HL-60/S4 treated with phorbol 12-myristate 13-acetate at 8.2 ng/mL for 4 days and 3 days (cell line): ENCODE results near the gene TMEM72.

Source experiments
- in situ Hi-C: fragments of 300-500 bp; cut with MboI; formaldehyde crosslinking; loops from 2 replicates; pipeline ENCODE4 v1.15.0; 2022; ENCODE audit warnings: low sequenced_read_pairs

Gene TMEM72

DNA sequence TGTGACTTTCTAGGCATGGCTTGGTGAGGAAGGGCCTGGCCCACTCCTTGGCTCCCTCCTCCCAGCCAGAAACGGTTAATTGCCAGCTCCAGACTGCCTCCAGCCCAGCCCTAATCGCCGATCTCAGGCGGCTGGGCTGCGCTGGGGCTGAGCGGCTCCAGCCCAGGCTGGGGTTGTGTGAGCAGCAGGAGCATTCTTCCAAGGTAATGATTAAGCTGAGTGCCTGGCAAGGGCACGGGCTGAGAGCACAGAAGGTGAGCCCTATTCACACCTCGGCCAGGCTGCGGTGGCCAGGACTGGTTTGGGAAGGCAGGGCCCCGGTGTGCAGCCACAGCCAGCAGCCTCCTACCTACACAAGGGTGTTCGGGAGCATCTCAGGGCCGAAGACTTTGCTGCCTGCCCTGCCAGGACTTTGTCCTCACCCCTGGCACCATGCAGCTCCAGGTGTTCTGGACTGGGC is at the start of gene TMEM72:
TMEM72 (plus strand) TSS at position 257 of the 460 bp plus-strand sequence; CDS start at position 433, 176 bp downstream.
- in situ Hi-C loops: no loop called here

DNA sequence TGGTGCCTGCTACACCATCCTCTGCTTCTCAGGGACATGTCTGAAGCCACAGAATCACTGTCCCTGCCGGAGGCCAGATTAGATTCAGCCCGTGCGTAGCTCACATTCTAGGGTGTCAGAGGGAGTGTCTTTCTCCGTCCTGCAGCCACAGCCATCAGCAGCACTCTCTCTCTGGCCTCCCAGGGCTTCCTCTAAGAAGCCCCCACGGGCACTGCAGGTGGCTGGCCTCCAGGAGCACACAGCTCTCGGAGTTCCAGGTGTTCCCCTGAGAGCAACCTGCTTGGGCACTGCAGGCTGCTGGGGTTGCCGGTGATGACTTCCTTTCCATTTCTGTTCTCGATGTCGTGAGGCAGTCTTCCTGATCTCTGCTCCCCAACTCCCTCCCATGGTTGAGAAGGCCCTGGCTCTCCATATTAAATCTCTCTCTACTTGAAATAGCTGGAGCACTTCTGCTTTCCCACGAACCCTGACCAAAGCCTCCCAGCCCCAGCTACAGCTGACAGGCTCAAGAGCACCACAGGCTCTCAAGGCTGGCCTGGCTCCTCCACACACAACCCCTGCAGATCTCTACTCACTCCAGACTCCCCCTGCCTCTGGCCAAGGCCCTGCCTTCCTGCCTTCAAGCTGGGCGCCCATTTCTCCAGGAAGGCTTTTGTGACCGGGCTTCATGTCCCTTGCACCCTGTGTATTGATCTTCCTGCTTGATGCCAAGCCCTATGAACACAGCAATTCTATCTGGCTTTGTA is 49.0 kb upstream of the TMEM72 start:
- in situ Hi-C loops: loop anchor here (25.0 kb wide), 2 partner anchors 475 to 1175 kb away; partner anchors contain the start of gene CXCL12

DNA sequence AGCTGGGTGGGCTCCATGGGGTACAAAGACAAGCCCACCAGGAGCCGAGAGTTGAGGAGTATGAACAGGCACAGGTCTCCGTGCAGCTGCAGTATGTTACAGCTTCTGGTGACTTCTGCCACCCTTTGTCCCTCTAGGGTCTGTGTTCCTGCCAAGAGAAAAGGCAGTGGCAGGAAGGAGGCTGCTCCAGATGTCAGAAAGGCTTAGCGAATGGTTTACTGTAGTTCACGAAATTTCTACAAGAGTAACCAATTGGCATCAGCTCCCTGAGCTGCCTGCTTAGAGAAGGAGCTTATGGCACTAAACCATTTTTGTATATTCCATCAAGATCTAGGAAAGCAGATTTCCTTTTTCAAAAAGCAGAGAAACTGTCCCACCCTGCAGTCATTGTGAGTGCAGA is 48.2 kb upstream of the TMEM72 start:
- in situ Hi-C loops: loop anchor here (25.0 kb wide), 2 partner anchors 476 to 1176 kb away; partner anchors contain the start of gene CXCL12

DNA sequence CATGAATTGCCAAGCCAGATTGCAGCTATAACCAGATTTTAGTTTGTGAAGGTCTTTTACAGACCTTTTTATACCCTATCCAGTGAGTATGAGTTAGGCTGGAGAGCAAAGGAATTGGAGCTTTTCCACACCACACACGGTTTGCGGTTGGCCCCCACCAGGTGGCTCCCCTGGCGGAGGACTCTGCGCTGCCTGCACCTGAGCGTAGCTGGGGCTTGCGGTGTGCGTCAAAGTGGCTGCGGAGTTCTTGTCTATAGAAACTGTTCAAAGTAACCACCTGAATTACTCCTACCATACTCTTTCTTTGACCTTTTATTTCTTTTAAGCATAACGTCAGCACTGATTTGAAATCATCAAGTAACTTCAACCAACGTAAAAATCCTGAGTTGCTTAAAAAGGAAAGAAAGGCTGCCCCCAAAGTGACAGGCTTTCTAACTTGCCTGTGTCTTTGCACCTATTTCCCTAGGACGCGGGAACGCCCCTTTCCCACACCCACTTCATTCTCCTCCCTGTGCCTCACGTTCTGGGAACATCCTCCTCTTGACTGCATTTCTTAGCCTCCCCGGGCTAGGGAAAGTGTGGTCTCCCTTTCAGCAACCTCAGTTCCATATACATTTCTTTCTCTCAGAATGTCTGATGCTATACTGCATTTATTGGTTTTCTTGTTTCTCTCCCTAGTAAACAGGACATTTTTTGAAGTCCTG is 47.6 kb upstream of the TMEM72 start:
- in situ Hi-C loops: loop anchor here (25.0 kb wide), 2 partner anchors 476 to 1176 kb away; partner anchors contain the start of gene CXCL12

DNA sequence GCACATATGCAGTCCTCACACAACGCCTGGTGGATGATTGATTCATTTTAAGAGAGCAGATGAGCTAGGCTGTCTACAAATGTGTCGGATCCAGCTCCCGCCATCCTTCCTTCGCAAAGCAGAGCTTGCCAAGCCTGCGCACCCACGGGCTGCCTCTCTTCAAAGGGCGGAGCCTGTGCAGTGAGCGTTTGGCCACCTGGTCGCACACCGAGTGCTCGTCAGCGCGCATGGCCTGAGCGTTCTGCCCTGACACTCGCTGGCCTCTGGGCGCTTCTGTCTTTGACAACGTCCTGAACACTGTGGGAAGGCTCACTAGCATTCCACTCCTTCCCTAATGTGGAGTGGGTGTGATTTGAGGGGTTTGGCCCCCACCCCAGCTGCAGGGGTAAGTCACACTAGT is 47.1 kb upstream of the TMEM72 start:
- in situ Hi-C loops: loop anchor here (25.0 kb wide), 2 partner anchors 477 to 1177 kb away; partner anchors contain the start of gene CXCL12

DNA sequence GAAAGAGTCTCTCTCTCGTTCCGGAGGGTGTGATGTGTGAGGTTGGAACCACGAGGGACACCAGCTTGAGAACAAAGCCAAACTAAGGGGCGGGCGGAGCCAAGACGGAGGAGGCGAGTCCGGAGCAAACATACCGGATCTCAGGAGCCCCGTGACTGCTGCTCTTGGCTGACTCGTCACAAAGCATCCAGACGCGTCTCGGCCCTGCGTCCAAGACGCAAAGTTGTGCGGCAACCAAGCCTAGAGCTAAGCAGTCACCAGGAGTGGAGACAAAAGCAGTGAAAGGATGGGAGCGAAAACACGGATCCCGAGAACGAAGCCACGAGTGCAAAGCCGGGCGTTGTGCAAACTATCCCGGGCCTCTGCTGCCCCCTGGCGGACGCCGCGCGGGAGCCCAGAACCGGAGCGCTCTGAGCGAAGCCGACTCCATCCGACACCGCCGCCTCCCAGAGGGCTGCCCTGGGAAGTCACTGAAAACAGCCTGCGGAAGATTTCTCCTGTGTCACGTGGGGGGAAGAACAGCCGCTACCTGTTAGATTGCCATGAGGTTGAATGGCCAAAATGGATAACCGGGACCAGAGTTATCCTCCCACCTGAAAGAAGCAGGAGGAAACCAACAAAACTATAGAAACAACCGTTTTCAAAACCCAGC is 46.4 kb upstream of the TMEM72 start:
- in situ Hi-C loops: loop anchor here (25.0 kb wide), 2 partner anchors 477 to 1177 kb away; partner anchors contain the start of gene CXCL12

DNA sequence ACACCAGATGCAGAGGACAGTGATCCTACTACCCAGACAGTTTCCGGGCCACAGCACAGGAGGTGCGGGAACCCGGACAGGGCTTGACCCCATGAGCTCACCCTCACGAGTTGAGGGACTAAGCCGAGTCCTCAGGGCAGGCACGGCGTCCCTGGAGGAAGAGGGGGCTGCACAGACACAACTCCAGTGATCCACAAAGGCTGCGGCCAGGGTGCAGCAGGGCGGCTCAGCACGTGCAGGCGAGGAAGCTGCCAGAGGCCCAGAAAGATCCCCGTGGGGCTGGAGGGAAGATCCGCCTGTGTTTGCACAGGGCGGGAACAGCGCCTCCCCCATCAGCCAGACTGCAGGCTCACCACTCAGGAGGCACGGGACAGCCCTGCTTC is 45.9 kb upstream of the TMEM72 start:
- in situ Hi-C loops: loop anchor here (25.0 kb wide), 2 partner anchors 478 to 1178 kb away; partner anchors contain the start of gene CXCL12

DNA sequence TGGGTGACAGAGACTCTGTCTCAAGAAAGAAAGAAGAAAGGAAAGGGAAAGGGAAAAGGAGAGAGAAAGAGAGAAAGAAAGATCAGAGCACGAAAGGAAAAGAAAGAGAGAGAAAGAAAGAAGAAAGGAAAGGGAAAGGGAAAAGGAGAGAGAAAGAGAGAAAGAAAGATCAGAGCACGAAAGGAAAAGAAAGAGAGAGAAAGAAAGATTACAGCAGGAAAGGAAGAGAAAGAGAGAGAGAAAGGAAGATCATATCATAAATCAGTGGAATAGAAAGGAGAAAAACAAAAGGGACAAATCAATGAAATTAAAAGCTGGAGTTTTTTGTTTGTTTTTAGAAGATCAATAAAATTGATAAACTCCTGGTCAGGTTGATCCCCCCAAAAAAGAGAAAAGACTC is 44.8 kb upstream of the TMEM72 start:
- in situ Hi-C loops: loop anchor here (25.0 kb wide), 2 partner anchors 479 to 1179 kb away; partner anchors contain the start of gene CXCL12

DNA sequence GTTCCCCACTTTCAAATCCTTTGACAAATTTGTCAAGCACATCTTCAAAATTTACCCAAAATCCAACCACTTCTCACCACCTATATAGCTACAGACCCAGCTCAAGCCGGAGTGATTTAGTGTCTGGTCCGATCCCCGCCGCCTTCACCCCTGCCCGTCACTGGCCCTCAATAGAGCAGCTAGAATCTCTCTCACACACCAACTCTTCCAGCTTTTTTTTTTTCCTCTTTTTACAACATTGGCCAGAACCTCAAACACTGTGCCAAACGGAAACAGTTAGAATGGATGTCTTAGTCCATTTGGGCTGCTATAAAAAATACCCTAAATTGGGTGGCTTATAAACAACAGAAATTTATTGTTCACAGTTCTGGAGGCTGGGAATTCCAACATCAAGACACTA is 41.1 kb upstream of the TMEM72 start:
- in situ Hi-C loops: loop anchor here (25.0 kb wide), 2 partner anchors 483 to 1183 kb away; partner anchors contain the start of gene CXCL12

DNA sequence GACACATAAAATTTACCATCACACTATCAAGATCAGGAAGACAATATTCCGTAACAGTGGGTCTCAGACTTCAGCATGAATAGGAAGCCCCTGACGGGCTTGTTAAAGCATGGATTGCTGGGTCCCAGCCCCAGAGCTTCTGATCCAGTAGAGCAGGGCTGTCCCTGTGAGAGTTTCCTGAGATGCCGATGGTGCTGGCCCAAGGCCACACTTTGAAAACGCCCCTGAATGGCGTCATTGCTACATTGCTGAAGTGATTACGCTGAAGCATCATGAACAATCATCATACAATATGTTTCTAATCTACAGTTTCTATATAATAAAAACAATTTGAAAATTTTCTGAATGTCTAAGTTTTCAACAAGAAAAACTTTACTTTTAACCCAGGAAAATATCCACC is 38.0 kb upstream of the TMEM72 start:
- in situ Hi-C loops: loop anchor here (25.0 kb wide), 2 partner anchors 486 to 1186 kb away; partner anchors contain the start of gene CXCL12

DNA sequence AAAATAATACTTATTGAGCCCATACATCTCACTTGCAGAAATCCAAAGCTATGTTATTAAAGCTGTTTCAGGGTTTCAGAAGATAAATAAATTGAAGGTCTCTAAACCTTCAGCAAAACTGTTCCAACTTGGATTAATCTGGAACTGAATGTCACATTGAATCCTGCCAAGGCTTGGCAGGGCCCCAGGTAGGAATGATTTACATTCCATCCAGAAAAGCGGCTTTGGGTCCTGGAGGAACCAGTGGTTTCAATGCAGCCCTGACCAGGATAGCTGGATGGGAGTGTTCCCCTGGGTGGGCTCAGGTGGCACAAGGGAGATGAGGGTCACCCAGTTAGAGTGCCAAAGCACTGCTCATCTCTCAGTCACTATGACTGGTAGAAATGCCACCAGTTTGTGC is 37.0 kb upstream of the TMEM72 start:
- in situ Hi-C loops: loop anchor here (25.0 kb wide), 2 partner anchors 487 to 1187 kb away; partner anchors contain the start of gene CXCL12

DNA sequence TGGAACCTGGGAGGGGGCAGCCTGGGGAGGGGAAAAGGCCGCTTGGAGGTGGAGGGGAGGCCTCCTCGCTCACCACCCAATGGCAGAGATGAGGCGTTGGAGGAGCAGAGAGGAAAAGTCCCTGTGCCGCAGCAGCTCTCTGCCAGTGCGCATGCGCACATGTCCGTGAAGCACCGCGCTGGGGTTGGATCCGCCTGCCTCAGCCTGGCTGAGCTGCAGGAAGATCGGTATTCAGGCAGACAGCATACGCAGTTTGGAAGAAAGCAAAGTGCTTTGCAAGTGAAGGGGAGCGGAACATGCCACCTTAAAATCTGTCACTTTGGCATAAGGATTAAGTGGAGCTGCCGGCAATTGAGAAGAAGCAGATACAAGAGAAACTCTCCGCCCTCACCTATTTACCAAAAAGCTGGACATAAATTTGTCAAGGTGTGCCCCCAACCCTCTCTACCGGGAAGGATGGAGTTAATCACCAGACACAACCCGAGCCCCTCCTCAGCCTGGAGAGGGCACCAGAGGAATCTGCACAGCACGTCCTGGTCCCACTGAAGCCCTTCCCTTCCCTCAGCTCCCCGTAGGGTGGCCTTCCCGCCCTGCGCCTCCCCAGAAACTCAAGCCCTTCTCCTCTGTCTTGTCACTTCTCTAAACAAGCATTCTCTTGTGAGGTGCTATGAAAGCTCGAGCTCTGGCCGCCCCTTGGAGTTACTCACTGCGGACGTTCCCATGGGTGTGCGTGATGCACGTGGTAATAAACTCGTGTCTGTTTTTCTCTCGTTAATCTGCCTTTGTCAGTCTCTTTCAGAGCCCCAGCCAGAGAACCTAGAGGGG is 32.2 kb upstream of the TMEM72 start:
- in situ Hi-C loops: no loop called here

DNA sequence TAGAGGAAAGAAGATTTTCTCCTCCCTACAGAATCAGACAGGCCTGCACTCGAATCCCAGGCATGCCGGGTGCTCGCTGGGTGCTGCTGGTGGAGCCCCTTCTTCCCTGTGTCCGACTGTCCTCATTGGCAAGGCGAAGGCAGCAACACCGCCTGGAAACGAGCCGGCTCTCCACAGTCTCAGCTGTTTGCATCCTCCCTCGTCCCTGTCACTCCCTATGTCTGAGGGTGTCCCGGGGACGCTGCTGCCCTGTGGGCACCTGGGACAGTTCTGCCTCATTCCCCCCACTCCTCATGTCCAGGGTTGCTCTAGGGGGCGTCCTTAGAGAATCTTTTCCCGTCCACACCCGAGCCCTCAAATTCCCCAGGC is 31.6 kb upstream of the TMEM72 start:
- in situ Hi-C loops: no loop called here

DNA sequence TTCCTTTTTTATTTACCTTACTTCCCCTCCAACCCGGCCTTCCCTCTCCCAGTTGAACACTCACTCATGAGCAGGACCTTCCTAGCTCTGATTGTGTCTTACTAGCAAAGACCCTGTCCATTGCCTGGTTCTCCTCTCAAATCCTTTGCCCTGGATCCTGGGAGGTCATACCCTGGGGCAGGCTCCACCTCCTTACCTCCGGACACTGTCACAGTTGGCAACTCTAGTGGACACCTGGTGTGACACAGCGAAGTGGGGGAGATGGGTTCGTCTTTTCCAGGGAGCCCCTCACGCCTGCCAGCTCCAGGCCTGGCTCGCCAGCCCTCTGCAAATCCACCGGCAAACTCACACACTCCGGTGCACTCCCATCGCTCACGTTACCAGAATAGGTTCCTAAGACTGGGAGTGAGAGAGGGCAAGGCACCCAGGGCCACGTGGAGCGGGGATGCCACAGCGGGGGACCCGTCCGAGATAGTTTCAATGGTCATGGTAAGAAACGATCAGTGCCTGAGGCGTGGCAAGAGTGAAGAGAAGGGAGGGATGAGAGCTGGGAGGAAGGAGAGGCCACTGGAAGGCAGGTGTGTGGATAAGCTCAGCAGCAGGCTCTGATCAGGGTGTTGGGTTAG is 30.9 kb upstream of the TMEM72 start:
- in situ Hi-C loops: no loop called here

DNA sequence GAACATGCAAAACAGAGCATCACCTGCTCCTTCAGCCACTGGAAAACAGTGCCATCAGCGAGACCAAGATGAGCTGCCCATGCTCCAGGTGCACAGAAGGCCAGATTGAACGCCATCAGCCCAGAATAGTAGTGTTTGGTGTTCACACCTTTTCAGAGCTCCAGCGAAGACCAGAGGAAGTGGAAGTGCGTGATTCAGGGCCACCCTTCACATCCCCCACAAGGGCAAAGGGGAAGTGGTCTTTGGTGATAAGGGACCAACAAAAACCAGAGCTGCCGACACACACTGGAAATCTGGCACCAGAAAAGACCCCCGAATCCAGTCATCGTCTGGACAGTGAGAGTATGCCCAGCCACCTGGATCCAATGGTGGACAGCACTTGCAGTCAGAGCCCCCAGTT is 29.5 kb upstream of the TMEM72 start:
- in situ Hi-C loops: no loop called here

DNA sequence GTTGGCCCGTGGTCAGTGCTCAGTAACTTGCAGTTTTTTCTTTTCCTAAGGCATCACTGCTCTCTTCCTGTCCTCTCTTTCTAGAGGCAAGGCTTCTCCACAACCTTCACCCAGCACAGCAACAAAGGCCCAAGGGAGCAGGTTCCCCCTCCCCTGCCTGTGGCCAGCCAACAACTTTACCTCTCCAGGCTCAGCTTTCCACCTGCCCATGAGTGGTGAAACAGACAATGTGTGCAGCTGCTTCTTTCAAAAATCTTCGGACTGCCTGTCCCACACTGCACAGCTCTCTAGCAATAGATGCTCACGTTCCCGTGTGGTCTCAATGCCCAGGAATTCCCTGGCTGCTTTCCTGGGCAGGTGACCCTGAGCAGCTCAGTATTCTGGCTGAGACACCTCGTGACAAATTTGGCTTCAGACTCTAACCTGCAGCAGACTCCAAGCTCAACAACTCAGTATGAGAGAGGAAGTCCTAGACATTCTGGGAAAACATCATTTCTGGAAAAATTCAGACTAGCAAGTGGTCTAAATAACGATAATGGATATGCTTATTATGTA is 28.9 kb upstream of the TMEM72 start:
- in situ Hi-C loops: no loop called here

DNA sequence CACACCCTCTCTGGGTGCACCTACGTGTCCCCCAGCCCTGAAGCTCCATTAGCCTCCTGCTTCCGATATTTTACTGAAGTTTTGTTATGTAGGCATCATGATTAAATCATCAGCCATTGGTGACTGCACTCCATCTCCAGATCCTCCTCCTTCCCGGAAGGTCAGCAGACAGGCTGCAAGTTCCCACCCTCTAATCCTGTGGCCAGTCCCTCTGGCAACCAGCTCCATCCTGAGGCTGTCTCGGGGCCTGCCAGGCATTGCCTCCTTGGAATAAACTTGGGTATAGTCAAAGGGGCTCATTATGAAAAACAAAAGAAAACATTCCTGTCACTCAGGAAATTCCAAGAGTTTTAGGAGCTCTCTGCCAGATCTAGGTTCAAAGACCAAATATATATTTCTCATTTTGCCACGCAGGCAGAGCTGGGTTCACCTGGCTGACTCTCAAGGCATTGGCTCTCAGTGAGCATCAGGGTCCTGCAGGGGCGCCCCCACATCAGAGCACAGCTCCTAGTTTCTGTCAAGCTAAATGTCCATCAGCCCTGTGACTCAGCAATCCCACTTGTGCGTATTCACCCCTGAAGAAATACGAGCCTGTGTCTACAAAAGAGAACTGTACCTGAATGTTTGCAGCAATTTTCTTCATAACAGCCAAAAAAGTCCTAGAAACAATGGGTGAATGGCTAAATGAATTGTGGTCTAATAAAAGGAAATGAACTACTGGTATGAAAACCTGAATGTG is 27.4 kb upstream of the TMEM72 start:
- in situ Hi-C loops: no loop called here

DNA sequence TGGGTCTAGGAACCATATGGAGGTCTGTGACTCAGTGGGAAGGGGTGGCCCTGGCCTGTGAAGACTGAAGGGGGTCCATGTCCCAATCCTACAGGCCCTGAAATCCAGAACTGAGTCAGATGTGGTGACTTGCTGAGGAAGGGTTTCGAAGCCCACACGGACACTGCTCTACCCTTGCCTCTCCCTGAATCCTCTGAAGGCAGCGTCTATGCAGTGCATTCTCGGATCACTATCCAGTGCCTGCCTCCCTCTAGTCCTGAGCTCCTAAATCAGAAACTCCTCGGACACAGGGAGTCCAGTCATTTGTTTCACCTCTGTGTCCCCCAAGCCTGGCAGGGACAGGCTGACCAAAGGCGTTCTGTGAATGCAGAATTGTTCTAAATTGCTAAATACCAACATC is 25.4 kb upstream of the TMEM72 start:
- in situ Hi-C loops: no loop called here

DNA sequence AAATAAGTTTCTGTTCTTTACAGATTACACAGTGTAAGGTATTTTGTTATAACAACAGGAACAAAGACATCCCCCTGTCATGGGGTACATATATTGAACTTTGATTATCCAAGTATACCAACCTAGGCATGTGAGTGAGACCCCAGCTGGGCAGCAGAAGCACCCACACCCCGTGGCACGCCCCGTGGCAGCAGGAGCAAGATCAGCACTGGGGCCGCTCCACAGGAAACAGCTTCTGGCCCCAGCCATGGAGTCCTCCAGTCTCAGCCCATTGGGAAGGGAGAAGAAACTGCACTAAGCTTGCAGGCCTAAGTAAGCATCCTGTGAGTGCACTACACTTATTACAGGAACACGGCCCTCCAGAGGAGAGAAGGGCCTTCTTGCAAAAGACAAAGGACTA is 24.2 kb upstream of the TMEM72 start:
- in situ Hi-C loops: no loop called here
